ENCODE measurements around the gene USP10.

USP10 gene

GRCh38 chr16:84661418-84662060 is 38.3 kb upstream of the USP10 start:
- Histone ChIP-seq H3K27ac (ENCODE audit: low read depth, low read length, severe bottlenecking) (no peak overlapping the region), H3K9me3 (ENCODE audit: control insufficient read depth, low read length) (no peaks in the 10 kb centered on the region), H3K36me3 (ENCODE audit: control insufficient read depth, insufficient read depth, low read length) (peaks cover 77% of the 10 kb centered on the region), H3K4me3 (ENCODE audit: extremely low read depth, insufficient read depth, low read length, poor library complexity, severe bottlenecking) (no peak overlapping the region), H3K4me1 (ENCODE audit: control insufficient read depth, insufficient read depth, low read length, poor library complexity, severe bottlenecking) (no peaks in the 10 kb centered on the region)
- WGBS, 2 experiments (ENCODE audit: insufficient coverage in 2 of 2) = 97% methylated on average over 47 to 51 of the region's 51 CpGs

GRCh38 chr16:84662471-84662870 is 37.3 kb upstream of the USP10 start:
- H3K4me1 ChIP-seq (ENCODE audit: control insufficient read depth, insufficient read depth, low read length, poor library complexity, severe bottlenecking) = no peaks in the 10 kb centered on the region
- peaks cover 69% of the 10 kb centered on the region for H3K36me3 ChIP-seq (ENCODE audit: control insufficient read depth, insufficient read depth, low read length)
- no peaks in the 10 kb centered on the region for H3K9me3 ChIP-seq (ENCODE audit: control insufficient read depth, low read length)
- no peak overlapping the region for H3K27ac ChIP-seq (ENCODE audit: low read depth, low read length, severe bottlenecking)
- WGBS, 2 experiments (ENCODE audit: insufficient coverage in 2 of 2) = 95% methylated on average over 9 of the region's 9 CpGs
- H3K4me3 ChIP-seq (ENCODE audit: extremely low read depth, insufficient read depth, low read length, poor library complexity, severe bottlenecking) = no peak overlapping the region

- Histone ChIP-seq H3K36me3 (ENCODE audit: control insufficient read depth, insufficient read depth, low read length) (peaks cover 58% of the 10 kb centered on the region), H3K4me1 (ENCODE audit: control insufficient read depth, insufficient read depth, low read length, poor library complexity, severe bottlenecking) (no peaks in the 10 kb centered on the region)
- WGBS, 2 experiments (ENCODE audit: insufficient coverage in 2 of 2) = 58 to 74% methylated on average over 3 to 6 of the region's 9 CpGs
These were observed 36.2 kb upstream of the USP10 start for GRCh38 chr16:84663433-84664101.

GRCh38 chr16:84665359-84665758 is 34.4 kb upstream of the USP10 start:
- Histone ChIP-seq H3K36me3 (ENCODE audit: control insufficient read depth, insufficient read depth, low read length) (peaks cover 41% of the 10 kb centered on the region), H3K4me1 (ENCODE audit: control insufficient read depth, insufficient read depth, low read length, poor library complexity, severe bottlenecking) (no peaks in the 10 kb centered on the region), H3K27ac (ENCODE audit: low read depth, low read length, severe bottlenecking) (no peak overlapping the region), H3K4me3 (ENCODE audit: extremely low read depth, insufficient read depth, low read length, poor library complexity, severe bottlenecking) (no peak overlapping the region), H3K9me3 (ENCODE audit: control insufficient read depth, low read length) (no peaks in the 10 kb centered on the region)
- WGBS, 2 experiments (ENCODE audit: insufficient coverage in 2 of 2) = 83 to 90% methylated on average over 1 to 2 of the region's 2 CpGs

More at GRCh38 chr16:84663433-84664101, 36.2 kb upstream of the USP10 start:
- H3K4me3 ChIP-seq (ENCODE audit: extremely low read depth, insufficient read depth, low read length, poor library complexity, severe bottlenecking) = no peak overlapping the region
- H3K27ac ChIP-seq (ENCODE audit: low read depth, low read length, severe bottlenecking) = no peak overlapping the region
- no peaks in the 10 kb centered on the region for H3K9me3 ChIP-seq (ENCODE audit: control insufficient read depth, low read length)

- WGBS, 2 experiments (ENCODE audit: insufficient coverage in 2 of 2) = 92 to 96% methylated on average over 4 to 7 of the region's 7 CpGs
- Histone ChIP-seq H3K27ac (ENCODE audit: low read depth, low read length, severe bottlenecking) (no peak overlapping the region), H3K4me3 (ENCODE audit: extremely low read depth, insufficient read depth, low read length, poor library complexity, severe bottlenecking) (no peak overlapping the region), H3K36me3 (ENCODE audit: control insufficient read depth, insufficient read depth, low read length) (peaks cover 36% of the 10 kb centered on the region), H3K9me3 (ENCODE audit: control insufficient read depth, low read length) (no peaks in the 10 kb centered on the region), H3K4me1 (ENCODE audit: control insufficient read depth, insufficient read depth, low read length, poor library complexity, severe bottlenecking) (no peaks in the 10 kb centered on the region)
These were observed 34.0 kb upstream of the USP10 start for GRCh38 chr16:84665843-84666242.

- Histone ChIP-seq H3K4me1 (ENCODE audit: control insufficient read depth, insufficient read depth, low read length, poor library complexity, severe bottlenecking) (no peaks in the 10 kb centered on the region), H3K36me3 (ENCODE audit: control insufficient read depth, insufficient read depth, low read length) (peaks cover 22% of the 10 kb centered on the region), H3K4me3 (ENCODE audit: extremely low read depth, insufficient read depth, low read length, poor library complexity, severe bottlenecking) (no peak overlapping the region), H3K27ac (ENCODE audit: low read depth, low read length, severe bottlenecking) (no peak overlapping the region), H3K9me3 (ENCODE audit: control insufficient read depth, low read length) (no peaks in the 10 kb centered on the region)
- 78 to 82% methylated on average over 13 to 14 of the region's 16 CpGs for WGBS, 2 experiments (ENCODE audit: insufficient coverage in 2 of 2)
These were observed 32.0 kb upstream of the USP10 start for GRCh38 chr16:84667600-84668309.

- Histone ChIP-seq H3K36me3 (ENCODE audit: control insufficient read depth, insufficient read depth, low read length) (peaks cover 7% of the 10 kb centered on the region), H3K4me1 (ENCODE audit: control insufficient read depth, insufficient read depth, low read length, poor library complexity, severe bottlenecking) (no peaks in the 10 kb centered on the region), H3K27ac (ENCODE audit: low read depth, low read length, severe bottlenecking) (no peak overlapping the region), H3K4me3 (ENCODE audit: extremely low read depth, insufficient read depth, low read length, poor library complexity, severe bottlenecking) (no peak overlapping the region), H3K9me3 (ENCODE audit: control insufficient read depth, low read length) (no peaks in the 10 kb centered on the region)
- 86 to 91% methylated on average over 12 of the region's 12 CpGs for WGBS, 2 experiments (ENCODE audit: insufficient coverage in 2 of 2)
These were observed 29.7 kb upstream of the USP10 start for GRCh38 chr16:84670063-84670462.

GRCh38 chr16:84672276-84673202 is 27.3 kb upstream of the USP10 start:
- Histone ChIP-seq H3K4me1 (ENCODE audit: control insufficient read depth, insufficient read depth, low read length, poor library complexity, severe bottlenecking) (no peaks in the 10 kb centered on the region), H3K36me3 (ENCODE audit: control insufficient read depth, insufficient read depth, low read length) (no peaks in the 10 kb centered on the region), H3K27ac (ENCODE audit: low read depth, low read length, severe bottlenecking) (no peak overlapping the region), H3K9me3 (ENCODE audit: control insufficient read depth, low read length) (no peaks in the 10 kb centered on the region), H3K4me3 (ENCODE audit: extremely low read depth, insufficient read depth, low read length, poor library complexity, severe bottlenecking) (no peak overlapping the region)
- WGBS, 2 experiments (ENCODE audit: insufficient coverage in 2 of 2) = 45% methylated on average over 17 of the region's 26 CpGs

- Histone ChIP-seq H3K4me3 (ENCODE audit: extremely low read depth, insufficient read depth, low read length, poor library complexity, severe bottlenecking) (no peak overlapping the region), H3K36me3 (ENCODE audit: control insufficient read depth, insufficient read depth, low read length) (no peaks in the 10 kb centered on the region)
- WGBS, 2 experiments (ENCODE audit: insufficient coverage in 2 of 2) = 91 to 94% methylated on average over 3 of the region's 3 CpGs
These were observed 26.6 kb upstream of the USP10 start for GRCh38 chr16:84673203-84673535.

GRCh38 chr16:84673561-84673960 is 26.2 kb upstream of the USP10 start:
- H3K4me3 ChIP-seq (ENCODE audit: extremely low read depth, insufficient read depth, low read length, poor library complexity, severe bottlenecking) = no peak overlapping the region
- no peaks in the 10 kb centered on the region for H3K9me3 ChIP-seq (ENCODE audit: control insufficient read depth, low read length)
- 87 to 90% methylated on average over 2 to 3 of the region's 3 CpGs for WGBS, 2 experiments (ENCODE audit: insufficient coverage in 2 of 2)
- no peaks in the 10 kb centered on the region for H3K4me1 ChIP-seq (ENCODE audit: control insufficient read depth, insufficient read depth, low read length, poor library complexity, severe bottlenecking)
- H3K27ac ChIP-seq (ENCODE audit: low read depth, low read length, severe bottlenecking) = no peak overlapping the region
- no peaks in the 10 kb centered on the region for H3K36me3 ChIP-seq (ENCODE audit: control insufficient read depth, insufficient read depth, low read length)

More at GRCh38 chr16:84673203-84673535, 26.6 kb upstream of the USP10 start:
- Histone ChIP-seq H3K9me3 (ENCODE audit: control insufficient read depth, low read length) (no peaks in the 10 kb centered on the region), H3K4me1 (ENCODE audit: control insufficient read depth, insufficient read depth, low read length, poor library complexity, severe bottlenecking) (no peaks in the 10 kb centered on the region), H3K27ac (ENCODE audit: low read depth, low read length, severe bottlenecking) (no peak overlapping the region)
